HL-60 (cell line): ENCODE results near the gene DENND4B.

Experiments
- DNase-seq, 2 experiments: peaks; one replicate each; pipeline ENCODE4 v3.0.0-alpha.2; 2010 to 2020; ENCODE audit warnings: low read depth in 1 of 2, low spot score in 1 of 2
- H3K27ac ChIP-seq: fragments of 250-450 bp; sonication (Bioruptor Pico); replicated peaks from 2 replicates; pipeline ENCODE4 v1.5.1; 2020; ENCODE audit warnings: mild to moderate bottlenecking, moderate library complexity
- H3K27me3 ChIP-seq: fragments of 250-450 bp; sonication (Bioruptor Pico); 2 replicates; pipeline ENCODE4 v1.5.1; 2021; ENCODE audit warnings: mild to moderate bottlenecking, moderate library complexity; ENCODE audit not compliant: insufficient read depth, poor library complexity, severe bottlenecking
- H3K4me3 ChIP-seq: replicated peaks from 2 replicates; pipeline ENCODE4 v1.5.1; 2011; ENCODE audit warnings: mild to moderate bottlenecking, control low read depth, low read length; ENCODE audit not compliant: insufficient read depth
- CTCF ChIP-seq: IDR thresholded peaks from one replicate; pipeline ENCODE4 v1.5.1; 2011; ENCODE audit warnings: low read length, control low read depth, inconsistent platforms; ENCODE audit not compliant: insufficient read depth
- GABPA ChIP-seq: IDR thresholded peaks from 2 replicates; pipeline ENCODE4 v1.6.1; 2012; ENCODE audit warnings: low read depth
- POLR2AphosphoS5 ChIP-seq: IDR thresholded peaks from 2 replicates; pipeline ENCODE4 v1.6.1; 2012; ENCODE audit warnings: low read depth
- SPI1 ChIP-seq: IDR thresholded peaks from 2 replicates; pipeline ENCODE4 v1.6.1; 2012; ENCODE audit warnings: low read depth, mild to moderate bottlenecking, borderline replicate concordance
- TF ChIP-seq, protein P1 (sequence below): IDR thresholded peaks from 2 replicates; pipeline ENCODE4 v1.6.1; 2012; ENCODE audit warnings: low read depth; ENCODE audit not compliant: insufficient replicate concordance

DENND4B gene

DNA sequence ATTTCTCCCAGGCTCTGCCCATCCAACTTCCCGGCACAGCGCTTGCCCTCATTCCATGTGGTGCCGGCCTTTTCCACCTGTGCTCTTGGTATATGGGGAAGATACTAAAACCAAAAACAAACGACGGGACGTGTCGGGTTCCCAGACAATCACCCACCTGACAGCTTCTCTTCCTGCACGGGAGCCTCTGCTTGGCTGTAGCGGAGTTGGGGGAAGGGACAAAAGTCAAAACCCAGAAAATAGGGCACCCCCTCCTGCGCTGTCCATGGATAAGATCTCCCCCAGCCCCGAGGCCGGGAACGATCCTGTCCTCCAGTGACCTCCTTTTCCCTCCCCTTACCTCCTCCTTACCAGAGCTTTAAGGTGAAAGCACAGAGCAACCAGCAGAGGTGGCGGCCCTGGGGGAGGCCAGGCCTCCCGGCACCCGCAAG lies 30.3 kb upstream of the DENND4B start:
- no peak for DNase-seq

GRCh38 chr1:153973525-153973924 lies 27.0 kb upstream of the DENND4B start:
- TF ChIP-seq POLR2AphosphoS5 (0 out of 2 replicates have a peak, but pooled peaks have one; percentile 38), GABPA (no peak), CTCF (no peak)
- TF ChIP-seq, protein P1, sequence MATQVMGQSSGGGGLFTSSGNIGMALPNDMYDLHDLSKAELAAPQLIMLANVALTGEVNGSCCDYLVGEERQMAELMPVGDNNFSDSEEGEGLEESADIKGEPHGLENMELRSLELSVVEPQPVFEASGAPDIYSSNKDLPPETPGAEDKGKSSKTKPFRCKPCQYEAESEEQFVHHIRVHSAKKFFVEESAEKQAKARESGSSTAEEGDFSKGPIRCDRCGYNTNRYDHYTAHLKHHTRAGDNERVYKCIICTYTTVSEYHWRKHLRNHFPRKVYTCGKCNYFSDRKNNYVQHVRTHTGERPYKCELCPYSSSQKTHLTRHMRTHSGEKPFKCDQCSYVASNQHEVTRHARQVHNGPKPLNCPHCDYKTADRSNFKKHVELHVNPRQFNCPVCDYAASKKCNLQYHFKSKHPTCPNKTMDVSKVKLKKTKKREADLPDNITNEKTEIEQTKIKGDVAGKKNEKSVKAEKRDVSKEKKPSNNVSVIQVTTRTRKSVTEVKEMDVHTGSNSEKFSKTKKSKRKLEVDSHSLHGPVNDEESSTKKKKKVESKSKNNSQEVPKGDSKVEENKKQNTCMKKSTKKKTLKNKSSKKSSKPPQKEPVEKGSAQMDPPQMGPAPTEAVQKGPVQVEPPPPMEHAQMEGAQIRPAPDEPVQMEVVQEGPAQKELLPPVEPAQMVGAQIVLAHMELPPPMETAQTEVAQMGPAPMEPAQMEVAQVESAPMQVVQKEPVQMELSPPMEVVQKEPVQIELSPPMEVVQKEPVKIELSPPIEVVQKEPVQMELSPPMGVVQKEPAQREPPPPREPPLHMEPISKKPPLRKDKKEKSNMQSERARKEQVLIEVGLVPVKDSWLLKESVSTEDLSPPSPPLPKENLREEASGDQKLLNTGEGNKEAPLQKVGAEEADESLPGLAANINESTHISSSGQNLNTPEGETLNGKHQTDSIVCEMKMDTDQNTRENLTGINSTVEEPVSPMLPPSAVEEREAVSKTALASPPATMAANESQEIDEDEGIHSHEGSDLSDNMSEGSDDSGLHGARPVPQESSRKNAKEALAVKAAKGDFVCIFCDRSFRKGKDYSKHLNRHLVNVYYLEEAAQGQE = no peak
- Histone ChIP-seq H3K4me3 (no peak overlapping the region), H3K27ac (no peak overlapping the region), H3K27me3 (no peaks in the 10 kb centered on the region)
- DNase-seq = no peak

More for the DNA sequence above, 30.3 kb upstream of the DENND4B start:
- H3K4me3 ChIP-seq = peak overlapping the region; percentile 77
- no peaks in the 10 kb centered on the region for H3K27me3 ChIP-seq
- peak overlapping the region; percentile 86 for H3K27ac ChIP-seq
- TF ChIP-seq GABPA = no peak
- TF ChIP-seq CTCF = no peak
- TF ChIP-seq POLR2AphosphoS5 = no peak
- no peak for TF ChIP-seq SPI1
- TF ChIP-seq, protein P1 = no peak

GRCh38 chr1:153973071-153973470 lies 26.6 kb upstream of the DENND4B start:
- H3K27ac ChIP-seq = no peak overlapping the region
- TF ChIP-seq POLR2AphosphoS5 (no peak), CTCF (no peak), GABPA (no peak), SPI1 (no peak)
- TF ChIP-seq, protein P1 = no peak
- H3K4me3 ChIP-seq = no peak overlapping the region
- H3K27me3 ChIP-seq = no peaks in the 10 kb centered on the region
- no peak for DNase-seq
